CD8-positive, alpha-beta memory T cell (primary cell): Measurements from ENCODE around the gene CALML5. TPM values are rescaled to one million over a fixed set of nuclear protein-coding genes. Genes with fewer than 3 reads are reported as not detected.
"Not testable (repeated sequence)": the region's sequence is repeated elsewhere in the genome, so short reads cannot be mapped to it uniquely, and the experiment has no call there.

Experiments
- CTCF ChIA-PET: fragments of 350-600 bp; sonication (Branson Sonifier 250); formaldehyde crosslinking; loops from one replicate; lab custom pipeline; 2021; ENCODE audit warnings: antibody characterized with exemption; lab: Charles Lee
- POLR2A ChIA-PET: fragments of 350-600 bp; sonication (Branson Sonifier 250); formaldehyde crosslinking; loops from one replicate; lab custom pipeline; 2021; ENCODE audit warnings: antibody characterized with exemption; lab: Charles Lee
- DNase-seq, 5 donors: peaks; one replicate each; pipeline versions ENCODE4 v3.0.0 to v3.0.0-alpha.2; 2020 to 2022; ENCODE audit warnings: mixed read lengths in 1 of 5
- H3K27ac ChIP-seq: one replicate; pipeline ENCODE4 v1.7.0; 2013; ENCODE audit warnings: low read depth, mild to moderate bottlenecking, low read length, moderate library complexity
- H3K27me3 ChIP-seq: 2 replicates; pipeline ENCODE4 v1.7.0; 2013; ENCODE audit warnings: low read length, mild to moderate bottlenecking; ENCODE audit not compliant: insufficient read depth, poor library complexity, severe bottlenecking
- H3K36me3 ChIP-seq: 2 replicates; pipeline ENCODE4 v1.7.0; 2013; ENCODE audit warnings: mild to moderate bottlenecking, low read length, moderate library complexity; ENCODE audit not compliant: insufficient read depth
- H3K4me1 ChIP-seq: 2 replicates; pipeline ENCODE4 v1.7.0; 2013; ENCODE audit warnings: mild to moderate bottlenecking, low read length, moderate library complexity; ENCODE audit not compliant: insufficient read depth
- H3K4me3 ChIP-seq: 2 replicates; pipeline ENCODE4 v1.7.0; 2013; ENCODE audit warnings: mild to moderate bottlenecking, low read length
- H3K9me3 ChIP-seq: 2 replicates; pipeline ENCODE4 v1.7.0; 2013; ENCODE audit warnings: mild to moderate bottlenecking, low read length
- H3K27ac Mint-ChIP-seq, 8 donors: one replicate each; pipeline ENCODE4 v1.8.0; 2020 to 2021; ENCODE audit warnings: mixed read lengths in 8 of 8, mild to moderate bottlenecking in 6 of 8, inconsistent platforms in 3 of 8, moderate library complexity in 3 of 8
- H3K27me3 Mint-ChIP-seq, 2 donors: one replicate each; pipeline ENCODE4 v1.8.0; 2020 to 2021; ENCODE audit warnings: mixed read lengths in 2 of 2, mild to moderate bottlenecking in 1 of 2, moderate library complexity in 1 of 2
- H3K36me3 Mint-ChIP-seq, 3 donors: one replicate each; pipeline ENCODE4 v1.8.0; 2020 to 2021; ENCODE audit warnings: mixed read lengths in 3 of 3, inconsistent platforms in 1 of 3, mild to moderate bottlenecking in 1 of 3
- H3K4me1 Mint-ChIP-seq, 3 donors: one replicate each; pipeline ENCODE4 v1.8.0; 2020 to 2021; ENCODE audit warnings: mixed read lengths in 3 of 3, inconsistent platforms in 1 of 3, mild to moderate bottlenecking in 1 of 3
- H3K4me3 Mint-ChIP-seq, 7 donors: one replicate each; pipeline ENCODE4 v1.8.0; 2020 to 2021; ENCODE audit warnings: mixed read lengths in 7 of 7, mild to moderate bottlenecking in 6 of 7, moderate library complexity in 4 of 7, inconsistent platforms in 2 of 7
- H3K9me3 Mint-ChIP-seq, 5 donors: one replicate each; pipeline ENCODE4 v1.8.0; 2020 to 2022; ENCODE audit warnings: mixed read lengths in 5 of 5, mild to moderate bottlenecking in 3 of 5, moderate library complexity in 2 of 5, inconsistent platforms in 1 of 5
- polyA plus RNA-seq: library from polyadenylated mRNA; unstranded; fragments of 300-500 nt; fragmentation: Illumina TruSeq; gene quantifications from one replicate; pipeline ENCODE4 v1.2.3, GENCODE V29; 2021
- total RNA-seq, 2 experiments: library from RNA; stranded (reverse); gene quantifications; one replicate each; pipeline ENCODE4 v1.2.3, GENCODE V29; 2021

The CALML5 gene
- total and polyA plus RNA-seq, 3 experiments from 2014 or later: not detected

GRCh38 chr10:5480162-5480941, 19.0 kb downstream of the CALML5 start:
- H3K4me1 Mint-ChIP-seq: no peaks in the 10 kb centered on the region
- ChIA-PET CTCF (no interaction called here), POLR2A (no interaction called here)
- H3K4me3 ChIP-seq: no peak overlapping the region
- DNase-seq: no peak
- no peaks in the 10 kb centered on the region for H3K4me1 ChIP-seq
- H3K27ac ChIP-seq: peak overlapping the region; percentile 91
- H3K36me3 Mint-ChIP-seq: no peaks in the 10 kb centered on the region
- no peaks in the 10 kb centered on the region for H3K27me3 ChIP-seq
- no peaks in the 10 kb centered on the region for H3K9me3 ChIP-seq
- H3K27ac Mint-ChIP-seq: no peak overlapping the region
- H3K36me3 ChIP-seq: no peaks in the 10 kb centered on the region
- peaks cover 2 to 13% of the 10 kb centered on the region in 2 donors for H3K27me3 Mint-ChIP-seq
- no peaks in the 10 kb centered on the region for H3K9me3 Mint-ChIP-seq
- H3K4me3 Mint-ChIP-seq: no peak overlapping the region

- Histone ChIP-seq H3K4me3 (no peak overlapping the region), H3K27ac (peak overlapping the region; percentile 91), H3K36me3 (no peaks in the 10 kb centered on the region), H3K4me1 (no peaks in the 10 kb centered on the region), H3K27me3 (no peaks in the 10 kb centered on the region), H3K9me3 (no peaks in the 10 kb centered on the region)
- ChIA-PET POLR2A (no interaction called here), CTCF (no interaction called here)
- Mint-ChIP-seq H3K9me3 (no peaks in the 10 kb centered on the region), H3K4me1 (no peaks in the 10 kb centered on the region), H3K27me3 (peaks cover 2 to 13% of the 10 kb centered on the region in 2 donors), H3K27ac (no peak overlapping the region), H3K4me3 (no peak overlapping the region), H3K36me3 (no peaks in the 10 kb centered on the region)
- no peak for DNase-seq
These were observed 19.7 kb downstream of the CALML5 start for GRCh38 chr10:5479481-5480161.

- H3K27ac ChIP-seq: peak overlapping the region; percentile 91
- Mint-ChIP-seq H3K27ac (no peak overlapping the region), H3K27me3 (peaks cover 2 to 13% of the 10 kb centered on the region in 2 donors), H3K9me3 (no peaks in the 10 kb centered on the region), H3K4me3 (no peak overlapping the region), H3K4me1 (no peaks in the 10 kb centered on the region), H3K36me3 (no peaks in the 10 kb centered on the region)
- no peaks in the 10 kb centered on the region for H3K36me3 ChIP-seq
- ChIA-PET POLR2A (no interaction called here), CTCF (no interaction called here)
- DNase-seq: no peak
- no peak overlapping the region for H3K4me3 ChIP-seq
- H3K27me3 ChIP-seq: no peaks in the 10 kb centered on the region
- no peaks in the 10 kb centered on the region for H3K4me1 ChIP-seq
- H3K9me3 ChIP-seq: no peaks in the 10 kb centered on the region
These were observed 20.6 kb downstream of the CALML5 start for GRCh38 chr10:5478694-5479305.

GRCh38 chr10:5477948-5478693, 21.2 kb downstream of the CALML5 start:
- Histone ChIP-seq H3K27ac (peak overlapping the region; percentile 91), H3K27me3 (no peaks in the 10 kb centered on the region), H3K4me3 (peak overlapping the region; percentile 27), H3K36me3 (no peaks in the 10 kb centered on the region), H3K9me3 (no peaks in the 10 kb centered on the region), H3K4me1 (no peaks in the 10 kb centered on the region)
- no peaks in the 10 kb centered on the region for H3K4me1 Mint-ChIP-seq
- no peak for DNase-seq
- no peaks in the 10 kb centered on the region for H3K9me3 Mint-ChIP-seq
- ChIA-PET POLR2A (no interaction called here), CTCF (no interaction called here)
- no peak overlapping the region for H3K4me3 Mint-ChIP-seq
- no peak overlapping the region for H3K27ac Mint-ChIP-seq
- peaks cover 2 to 13% of the 10 kb centered on the region in 2 donors for H3K27me3 Mint-ChIP-seq
- no peaks in the 10 kb centered on the region for H3K36me3 Mint-ChIP-seq

GRCh38 chr10:5476918-5477525, 22.3 kb downstream of the CALML5 start:
- CTCF ChIA-PET: no interaction called here
- Mint-ChIP-seq H3K4me3 (no peak overlapping the region), H3K9me3 (no peaks in the 10 kb centered on the region), H3K27me3 (peaks cover 2 to 7% of the 10 kb centered on the region in 2 donors), H3K36me3 (no peaks in the 10 kb centered on the region), H3K4me1 (no peaks in the 10 kb centered on the region), H3K27ac (no peak overlapping the region)
- DNase-seq: no peak
- Histone ChIP-seq H3K4me1 (no peaks in the 10 kb centered on the region), H3K27ac (peak overlapping the region; percentile 91), H3K4me3 (no peak overlapping the region), H3K36me3 (no peaks in the 10 kb centered on the region), H3K27me3 (no peaks in the 10 kb centered on the region), H3K9me3 (no peaks in the 10 kb centered on the region)
- POLR2A ChIA-PET: no interaction called here

- H3K36me3 ChIP-seq, H3K27me3 ChIP-seq, H3K9me3 Mint-ChIP-seq, H3K27me3 Mint-ChIP-seq, H3K27ac Mint-ChIP-seq, H3K4me3 Mint-ChIP-seq, CTCF ChIA-PET, H3K4me3 ChIP-seq, H3K9me3 ChIP-seq, H3K4me1 Mint-ChIP-seq, H3K4me1 ChIP-seq, POLR2A ChIA-PET, H3K36me3 Mint-ChIP-seq, DNase-seq: not testable (repeated sequence)
- H3K27ac ChIP-seq: peak overlapping the region; percentile 91
These were observed 23.2 kb downstream of the CALML5 start for GRCh38 chr10:5475974-5476807.

- H3K9me3 Mint-ChIP-seq, H3K36me3 ChIP-seq, H3K4me3 Mint-ChIP-seq, H3K27me3 Mint-ChIP-seq, POLR2A ChIA-PET, H3K36me3 Mint-ChIP-seq, H3K4me3 ChIP-seq, H3K9me3 ChIP-seq, CTCF ChIA-PET, H3K4me1 Mint-ChIP-seq, H3K27me3 ChIP-seq, H3K27ac Mint-ChIP-seq, DNase-seq, H3K4me1 ChIP-seq: not testable (repeated sequence)
- H3K27ac ChIP-seq: peak overlapping the region; percentile 91
These were observed 24.3 kb downstream of the CALML5 start for GRCh38 chr10:5475088-5475487.
